Measurements from ENCODE around the gene HEATR5A.
A peak's percentile ranks its signal among the peaks of the same experiment; 100 is the strongest.
"Not testable (repeated sequence)": the region's sequence is repeated elsewhere in the genome, so short reads cannot be mapped to it uniquely, and the experiment has no call there.

Gene HEATR5A

GRCh38 chr14:31257244-31257553 is 163.2 kb downstream of the HEATR5A start:
- DNase-seq (ENCODE audit: low read depth): no peak

DNA sequence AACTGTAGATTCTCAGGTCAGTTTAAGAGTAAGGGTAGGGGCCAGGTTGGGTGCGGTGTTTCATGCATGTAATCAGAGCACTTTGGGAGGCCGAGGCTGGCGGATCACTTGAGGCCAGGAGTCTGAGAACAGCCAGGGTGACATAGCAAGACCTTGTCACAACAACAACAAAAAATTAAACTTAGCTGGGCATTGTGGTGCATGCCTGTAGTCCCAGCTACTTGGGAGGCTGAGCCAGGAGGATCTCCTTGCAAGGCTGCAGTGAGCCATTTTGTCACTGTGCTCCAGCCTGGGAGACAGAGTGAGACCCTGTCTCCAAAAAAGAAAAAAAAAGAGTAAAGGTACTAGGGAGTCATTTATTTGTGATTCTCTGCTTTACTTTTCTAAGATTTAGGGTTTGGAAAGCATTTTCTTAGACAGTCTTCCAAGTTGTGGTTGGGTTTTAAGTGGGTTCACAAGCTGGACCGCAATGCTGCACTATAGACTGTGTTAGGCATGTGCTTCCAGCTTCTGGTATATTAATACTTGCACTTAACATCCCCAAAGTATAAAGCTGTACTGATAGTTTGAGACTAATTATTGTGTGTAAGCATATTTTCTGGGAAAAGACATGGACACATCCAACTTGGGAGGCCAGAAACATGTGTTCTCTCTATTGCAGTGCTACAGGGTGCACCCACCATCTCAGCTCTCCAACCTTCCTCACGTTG is 163.7 kb downstream of the HEATR5A start:
- DNase-seq (ENCODE audit: low read depth): no peak

DNA sequence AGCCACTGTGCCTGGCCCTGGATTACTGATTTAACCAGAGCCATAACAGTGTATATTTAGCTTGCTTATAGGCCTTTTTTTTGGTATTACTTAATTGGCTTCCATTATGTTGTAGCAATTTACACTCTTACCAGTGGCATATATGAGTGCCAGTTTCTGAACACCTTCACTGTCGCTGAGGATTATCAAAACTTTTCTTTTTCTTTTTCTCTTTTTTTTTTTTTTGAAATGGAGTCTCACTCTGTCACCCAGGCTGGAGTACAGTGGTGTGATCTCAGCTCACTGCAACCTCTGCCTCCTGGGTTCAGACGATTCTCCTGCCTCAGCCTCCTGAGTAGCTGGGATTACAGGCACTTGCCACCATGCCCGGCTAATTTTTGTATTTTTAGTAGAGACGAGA is 164.4 kb downstream of the HEATR5A start:
- DNase-seq (ENCODE audit: low read depth): not testable (repeated sequence)

GRCh38 chr14:31255286-31255685 is 165.1 kb downstream of the HEATR5A start:
- no peak for DNase-seq (ENCODE audit: low read depth)

GRCh38 chr14:31253746-31254471 is 166.4 kb downstream of the HEATR5A start:
- no peak for DNase-seq (ENCODE audit: low read depth)

- DNase-seq (ENCODE audit: low read depth): no peak
Observed at GRCh38 chr14:31252865-31253264, 167.5 kb downstream of the HEATR5A start.

DNA sequence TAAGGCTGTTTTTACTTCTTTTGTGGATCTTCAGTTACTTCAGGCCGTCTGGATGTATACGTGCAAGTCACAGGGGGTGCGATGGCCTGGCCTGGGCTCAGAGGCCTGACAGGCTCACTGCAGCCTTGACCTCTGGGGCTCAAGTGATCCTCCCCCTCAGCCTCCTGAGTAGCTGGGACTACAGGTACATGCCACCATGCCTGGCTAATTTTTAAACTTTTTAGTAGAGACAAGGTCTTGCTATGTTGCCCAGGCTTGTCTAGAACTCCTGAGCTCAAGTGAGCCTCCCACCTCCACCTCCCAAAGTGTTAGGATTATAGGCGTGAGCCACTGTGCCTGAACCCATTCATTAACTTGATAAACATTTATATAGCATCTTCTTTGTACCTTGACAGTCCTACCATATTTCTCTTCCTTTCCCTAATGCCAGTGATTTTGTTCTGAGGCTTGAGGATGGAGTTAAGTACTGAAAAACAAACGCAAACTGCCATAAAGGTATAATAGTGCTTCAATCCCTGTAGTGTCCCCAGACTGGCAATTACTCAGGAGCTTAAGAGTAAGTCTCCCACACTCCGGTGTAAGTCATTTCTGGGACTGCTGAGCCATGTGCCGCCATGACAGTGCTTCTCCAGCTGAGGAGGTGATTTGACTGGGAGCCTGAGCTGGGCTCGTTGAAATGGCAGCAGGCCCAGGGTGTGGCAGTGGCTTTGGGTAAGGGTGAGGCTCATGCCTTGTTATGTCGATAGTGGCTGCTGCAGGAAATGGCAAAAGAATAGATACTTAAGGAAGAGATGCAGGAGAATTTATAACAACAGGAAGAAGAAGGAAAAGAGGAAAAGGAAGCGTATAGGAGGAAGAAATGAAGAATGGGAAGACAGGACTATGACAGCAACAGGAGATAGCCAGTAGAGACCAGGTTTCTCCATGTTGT is 169.1 kb downstream of the HEATR5A start:
- DNase-seq (ENCODE audit: low read depth): no peak

GRCh38 chr14:31244626-31245025 is 175.7 kb downstream of the HEATR5A start:
- DNase-seq (ENCODE audit: low read depth): no peak

DNA sequence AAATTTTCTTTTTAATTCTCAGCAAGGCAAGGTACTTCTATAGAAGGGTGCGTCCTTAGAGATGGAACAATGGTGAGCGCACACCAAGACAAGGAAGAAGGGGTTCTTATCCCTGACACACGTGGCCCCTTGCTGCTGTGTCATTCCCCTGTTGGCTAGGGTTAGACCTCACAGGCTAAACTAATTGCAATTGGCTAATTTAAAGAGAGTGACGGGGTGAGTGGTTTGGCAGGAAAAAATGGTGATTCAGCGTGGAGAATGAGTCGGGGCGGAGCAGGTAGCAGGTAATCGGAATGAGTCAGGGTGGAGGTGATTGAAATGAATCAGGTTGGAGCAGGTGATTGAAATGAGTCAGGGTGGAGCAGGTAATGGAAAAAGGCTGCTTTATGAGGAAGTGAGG is 176.5 kb downstream of the HEATR5A start:
- peak; percentile 2 for DNase-seq (ENCODE audit: low read depth)

- not testable (repeated sequence) for DNase-seq (ENCODE audit: low read depth)
Observed at GRCh38 chr14:31242161-31242940, 178.0 kb downstream of the HEATR5A start.
